VCaP (cell line): ENCODE measurements around the gene MAP3K8.

Experiments
- H3K27ac ChIP-seq: fragments of 450-650 bp; 2 replicates; pipeline ENCODE4 v1.5.1; 2017
- CTCF ChIP-seq: fragments of 450-650 bp; conservative IDR thresholded peaks from 2 replicates; pipeline ENCODE4 v1.5.1; 2017; ENCODE audit warnings: mild to moderate bottlenecking, moderate library complexity

MAP3K8 gene

GRCh38 chr10:30439931-30440330, 5.9 kb downstream of the MAP3K8 start:
- no peak for TF ChIP-seq CTCF
- no peak overlapping the region for H3K27ac ChIP-seq

- no peak overlapping the region for H3K27ac ChIP-seq
- TF ChIP-seq CTCF: no peak
These were observed 8.1 kb downstream of the MAP3K8 start for GRCh38 chr10:30442019-30442606.

GRCh38 chr10:30443049-30443448, 9.1 kb downstream of the MAP3K8 start:
- TF ChIP-seq CTCF: no peak
- no peak overlapping the region for H3K27ac ChIP-seq

- TF ChIP-seq CTCF: no peak
- no peak overlapping the region for H3K27ac ChIP-seq
These were observed 11.7 kb downstream of the MAP3K8 start for GRCh38 chr10:30445711-30446110.

- H3K27ac ChIP-seq: no peak overlapping the region
- no peak for TF ChIP-seq CTCF
These were observed 13.3 kb downstream of the MAP3K8 start for GRCh38 chr10:30447125-30447799.

GRCh38 chr10:30448092-30448491, 14.1 kb downstream of the MAP3K8 start:
- no peak overlapping the region for H3K27ac ChIP-seq
- TF ChIP-seq CTCF: no peak

- H3K27ac ChIP-seq: no peak overlapping the region
- TF ChIP-seq CTCF: no peak
These were observed 20.0 kb downstream of the MAP3K8 start for GRCh38 chr10:30453764-30454527.
